IMR-90 (cell line): ENCODE measurements around the gene CRYBG3.

Source experiments
- BHLHE40 ChIP-seq: fragments of 150-350 bp; IDR thresholded peaks from 2 replicates; pipeline ENCODE4 v1.6.1; 2016; ENCODE audit warnings: mild to moderate bottlenecking, low read depth, low read length
- FOS ChIP-seq: fragments of 150-350 bp; IDR thresholded peaks from 2 replicates; pipeline ENCODE4 v1.6.1; 2016; ENCODE audit warnings: low read depth, low read length
- MXI1 ChIP-seq: IDR thresholded peaks from 2 replicates; pipeline ENCODE4 v1.6.1; 2012; ENCODE audit warnings: low read depth, mild to moderate bottlenecking, low read length, moderate library complexity, borderline replicate concordance
- NFE2L2 ChIP-seq: fragments of 150-350 bp; IDR thresholded peaks from 2 replicates; pipeline ENCODE4 v1.6.1; 2016; ENCODE audit warnings: low read depth, mild to moderate bottlenecking, low read length
- POLR2A ChIP-seq: IDR thresholded peaks from 2 replicates; pipeline ENCODE4 v1.6.1; 2012; ENCODE audit warnings: mild to moderate bottlenecking, low read depth, low read length
- RAD21 ChIP-seq: IDR thresholded peaks from 2 replicates; pipeline ENCODE4 v1.6.1; 2012; ENCODE audit warnings: low read length, improper control_type of control experiment
- RCOR1 ChIP-seq: IDR thresholded peaks from 2 replicates; pipeline ENCODE4 v1.6.1; 2012; ENCODE audit warnings: mild to moderate bottlenecking, low read length, improper control_type of control experiment; ENCODE audit not compliant: insufficient replicate concordance
- RFX5 ChIP-seq: IDR thresholded peaks from 2 replicates; pipeline ENCODE4 v1.8.0; 2012; ENCODE audit warnings: low read depth, mild to moderate bottlenecking, low read length, moderate library complexity
- SMC3 ChIP-seq: fragments of 150-350 bp; IDR thresholded peaks from 2 replicates; pipeline ENCODE4 v1.6.1; 2016; ENCODE audit warnings: low read depth, mild to moderate bottlenecking, antibody characterized with exemption, low read length, moderate library complexity
- TF ChIP-seq, protein P1 (sequence below): conservative IDR thresholded peaks from 2 replicates; pipeline ENCODE4 v1.5.1; 2012; ENCODE audit warnings: mild to moderate bottlenecking, low read depth, low read length, improper control_type of control experiment
- TF ChIP-seq, protein P2 (sequence below): fragments of 150-350 bp; IDR thresholded peaks from 2 replicates; pipeline ENCODE4 v1.6.1; 2016; ENCODE audit warnings: low read depth, mild to moderate bottlenecking, low read length, moderate library complexity, borderline replicate concordance
- TF ChIP-seq, protein P3 (sequence below): fragments of 150-350 bp; IDR thresholded peaks from 2 replicates; pipeline ENCODE4 v1.6.1; 2017; ENCODE audit warnings: mild to moderate bottlenecking, antibody characterized with exemption, low read length, low read depth

DNA sequence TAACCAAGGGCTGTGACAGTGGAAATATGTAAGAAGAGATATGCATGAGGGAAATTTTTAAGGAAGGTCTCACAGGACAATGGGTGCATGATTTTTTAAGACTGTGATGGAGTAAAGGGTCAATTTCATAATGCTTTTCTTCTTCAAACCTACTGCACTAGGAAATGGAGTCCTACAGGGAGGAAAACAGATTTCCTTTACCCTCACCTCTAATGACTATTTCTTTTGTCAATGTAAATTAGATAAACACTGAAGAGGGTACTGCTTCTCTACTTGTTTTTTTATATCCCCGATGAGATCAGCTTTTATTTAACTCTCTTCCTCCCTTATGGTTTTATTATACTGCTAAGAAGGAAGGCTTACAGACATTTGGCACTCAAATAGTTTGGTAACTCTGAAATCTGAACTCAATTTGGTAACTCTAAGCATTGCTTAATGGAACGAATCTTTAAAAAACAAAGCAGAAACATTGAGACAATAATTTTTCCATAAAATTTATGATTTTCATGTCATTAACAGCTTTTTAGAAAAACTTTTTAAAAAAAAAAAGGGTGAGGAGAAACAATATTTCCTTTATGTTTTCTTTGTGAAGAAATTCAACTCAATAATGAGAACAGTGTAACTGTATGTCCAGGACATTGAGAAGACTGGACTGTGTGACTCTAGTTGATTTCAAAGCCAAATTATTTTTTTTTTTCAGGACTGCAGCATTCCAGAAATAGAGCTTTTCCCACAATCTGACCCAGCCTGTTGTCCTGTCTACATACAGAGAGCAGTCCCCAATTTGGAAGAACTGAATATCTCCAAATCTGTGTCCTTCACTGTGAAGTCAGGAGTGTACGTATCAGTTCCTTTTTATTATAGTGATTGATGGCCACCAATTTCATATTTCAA, 64.4 kb downstream of the CRYBG3 start:
- TF ChIP-seq, protein P1, sequence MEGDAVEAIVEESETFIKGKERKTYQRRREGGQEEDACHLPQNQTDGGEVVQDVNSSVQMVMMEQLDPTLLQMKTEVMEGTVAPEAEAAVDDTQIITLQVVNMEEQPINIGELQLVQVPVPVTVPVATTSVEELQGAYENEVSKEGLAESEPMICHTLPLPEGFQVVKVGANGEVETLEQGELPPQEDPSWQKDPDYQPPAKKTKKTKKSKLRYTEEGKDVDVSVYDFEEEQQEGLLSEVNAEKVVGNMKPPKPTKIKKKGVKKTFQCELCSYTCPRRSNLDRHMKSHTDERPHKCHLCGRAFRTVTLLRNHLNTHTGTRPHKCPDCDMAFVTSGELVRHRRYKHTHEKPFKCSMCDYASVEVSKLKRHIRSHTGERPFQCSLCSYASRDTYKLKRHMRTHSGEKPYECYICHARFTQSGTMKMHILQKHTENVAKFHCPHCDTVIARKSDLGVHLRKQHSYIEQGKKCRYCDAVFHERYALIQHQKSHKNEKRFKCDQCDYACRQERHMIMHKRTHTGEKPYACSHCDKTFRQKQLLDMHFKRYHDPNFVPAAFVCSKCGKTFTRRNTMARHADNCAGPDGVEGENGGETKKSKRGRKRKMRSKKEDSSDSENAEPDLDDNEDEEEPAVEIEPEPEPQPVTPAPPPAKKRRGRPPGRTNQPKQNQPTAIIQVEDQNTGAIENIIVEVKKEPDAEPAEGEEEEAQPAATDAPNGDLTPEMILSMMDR: no peak
- TF ChIP-seq POLR2A (no peak), MXI1 (no peak), BHLHE40 (no peak), RAD21 (no peak), SMC3 (no peak), RFX5 (no peak), FOS (no peak), RCOR1 (no peak), NFE2L2 (no peak)
- TF ChIP-seq, protein P2, sequence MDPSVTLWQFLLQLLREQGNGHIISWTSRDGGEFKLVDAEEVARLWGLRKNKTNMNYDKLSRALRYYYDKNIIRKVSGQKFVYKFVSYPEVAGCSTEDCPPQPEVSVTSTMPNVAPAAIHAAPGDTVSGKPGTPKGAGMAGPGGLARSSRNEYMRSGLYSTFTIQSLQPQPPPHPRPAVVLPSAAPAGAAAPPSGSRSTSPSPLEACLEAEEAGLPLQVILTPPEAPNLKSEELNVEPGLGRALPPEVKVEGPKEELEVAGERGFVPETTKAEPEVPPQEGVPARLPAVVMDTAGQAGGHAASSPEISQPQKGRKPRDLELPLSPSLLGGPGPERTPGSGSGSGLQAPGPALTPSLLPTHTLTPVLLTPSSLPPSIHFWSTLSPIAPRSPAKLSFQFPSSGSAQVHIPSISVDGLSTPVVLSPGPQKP: no peak
- TF ChIP-seq, protein P3, sequence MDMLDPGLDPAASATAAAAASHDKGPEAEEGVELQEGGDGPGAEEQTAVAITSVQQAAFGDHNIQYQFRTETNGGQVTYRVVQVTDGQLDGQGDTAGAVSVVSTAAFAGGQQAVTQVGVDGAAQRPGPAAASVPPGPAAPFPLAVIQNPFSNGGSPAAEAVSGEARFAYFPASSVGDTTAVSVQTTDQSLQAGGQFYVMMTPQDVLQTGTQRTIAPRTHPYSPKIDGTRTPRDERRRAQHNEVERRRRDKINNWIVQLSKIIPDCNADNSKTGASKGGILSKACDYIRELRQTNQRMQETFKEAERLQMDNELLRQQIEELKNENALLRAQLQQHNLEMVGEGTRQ: no peak
